Measurements from ENCODE around the gene RPS19. TPM values are rescaled to one million over a fixed set of nuclear protein-coding genes. Genes with fewer than 3 reads are reported as not detected.

The RPS19 gene
- total RNA-seq, 1 experiment from 2014 or later, result 2,593 TPM

GRCh38 chr19:41910992-41911888 is 51.2 kb downstream of the RPS19 start:
- TSS peak; percentile 26 for BruUV-seq (replicated peaks)

GRCh38 chr19:41911889-41912731 is 52.1 kb downstream of the RPS19 start:
- H4K20me1 ChIP-seq (ENCODE audit: insufficient read depth), result no peaks in the 10 kb centered on the region
- H3K9me2 ChIP-seq (ENCODE audit: insufficient read depth), result no peaks in the 10 kb centered on the region
- no peaks in the 10 kb centered on the region for H3K36me3 ChIP-seq (ENCODE audit: low read depth)
- H2AFZ ChIP-seq, result no peak overlapping the region
- H3K27me3 ChIP-seq (ENCODE audit: insufficient read depth, low read depth), result peaks cover 39% of the 10 kb centered on the region
- no peak overlapping the region for H3K4me2 ChIP-seq
- H3K4me1 ChIP-seq (replicated peaks; ENCODE audit: insufficient read depth), result no peaks in the 10 kb centered on the region
- intact Hi-C loops (cut with micrococcal nuclease; ENCODE audit: unreplicated experiment), result no loop called here
- no peak for DNase-seq
- ChIA-PET POLR2A (ENCODE audit: unreplicated experiment) (interaction anchor here (0.7 kb wide), 1 partner anchor 34 kb away, joined by 7 read pairs; no protein-coding TSS in a partner anchor), CTCF (no interaction called here)
- TF ChIP-seq EZH2 (IDR thresholded peaks at IDR 0.05; ENCODE audit: low read depth) (no peak), CTCF (conservative IDR thresholded peaks at IDR 0.05) (no peak)
- H3K9me3 ChIP-seq (ENCODE audit: insufficient read depth, low read depth), result no peaks in the 10 kb centered on the region
- no TSS peak for BruUV-seq (replicated peaks)
- no peak overlapping the region for H3K27ac ChIP-seq
- H3K79me2 ChIP-seq (ENCODE audit: low read depth), result no peaks in the 10 kb centered on the region
- no peak overlapping the region for H3K4me3 ChIP-seq
- peaks cover 15% of the 10 kb centered on the region; the same call in 1 of the 2 replicates for H3F3A ChIP-seq (ENCODE audit: insufficient read depth, low read depth)

More at GRCh38 chr19:41910992-41911888, 51.2 kb downstream of the RPS19 start:
- no peak for DNase-seq
- no peaks in the 10 kb centered on the region for H3K9me2 ChIP-seq (ENCODE audit: insufficient read depth)
- H4K20me1 ChIP-seq (ENCODE audit: insufficient read depth), result 0 out of 2 replicates have a peak, but pooled peaks cover 3% of the 10 kb centered on the region
- no peak overlapping the region for H2AFZ ChIP-seq
- H3F3A ChIP-seq (ENCODE audit: insufficient read depth, low read depth), result peaks cover 15% of the 10 kb centered on the region; the same call in 1 of the 2 replicates
- ChIA-PET CTCF (no interaction called here), POLR2A (ENCODE audit: unreplicated experiment) (interaction anchor here (0.7 kb wide), 1 partner anchor 33 kb away, joined by 7 read pairs; no protein-coding TSS in a partner anchor)
- no peaks in the 10 kb centered on the region for H3K4me1 ChIP-seq (replicated peaks; ENCODE audit: insufficient read depth)
- H3K4me3 ChIP-seq, result no peak overlapping the region
- H3K36me3 ChIP-seq (ENCODE audit: low read depth), result no peaks in the 10 kb centered on the region
- no peaks in the 10 kb centered on the region for H3K9me3 ChIP-seq (ENCODE audit: insufficient read depth, low read depth)
- H3K4me2 ChIP-seq, result no peak overlapping the region
- H3K27ac ChIP-seq, result no peak overlapping the region
- peaks cover 33% of the 10 kb centered on the region for H3K27me3 ChIP-seq (ENCODE audit: insufficient read depth, low read depth)
- TF ChIP-seq CTCF (conservative IDR thresholded peaks at IDR 0.05), result no peak
- TF ChIP-seq EZH2 (IDR thresholded peaks at IDR 0.05; ENCODE audit: low read depth), result no peak
- intact Hi-C loops (cut with micrococcal nuclease; ENCODE audit: unreplicated experiment), result no loop called here
- H3K79me2 ChIP-seq (ENCODE audit: low read depth), result no peaks in the 10 kb centered on the region

- ChIA-PET POLR2A (ENCODE audit: unreplicated experiment) (no interaction called here), CTCF (no interaction called here)
- DNase-seq, result no peak
- Histone ChIP-seq H3K79me2 (ENCODE audit: low read depth) (no peaks in the 10 kb centered on the region), H3K4me1 (replicated peaks; ENCODE audit: insufficient read depth) (no peaks in the 10 kb centered on the region), H2AFZ (no peak overlapping the region), H3K36me3 (ENCODE audit: low read depth) (no peaks in the 10 kb centered on the region), H3K4me2 (no peak overlapping the region), H3K9me2 (ENCODE audit: insufficient read depth) (no peaks in the 10 kb centered on the region), H3F3A (ENCODE audit: insufficient read depth, low read depth) (peaks cover 15% of the 10 kb centered on the region; the same call in 1 of the 2 replicates), H3K27ac (no peak overlapping the region), H3K4me3 (no peak overlapping the region), H3K9me3 (ENCODE audit: insufficient read depth, low read depth) (no peaks in the 10 kb centered on the region), H4K20me1 (ENCODE audit: insufficient read depth) (no peaks in the 10 kb centered on the region), H3K27me3 (ENCODE audit: insufficient read depth, low read depth) (peaks cover 39% of the 10 kb centered on the region)
- no TSS peak for BruUV-seq (replicated peaks)
- TF ChIP-seq EZH2 (IDR thresholded peaks at IDR 0.05; ENCODE audit: low read depth) (no peak), CTCF (conservative IDR thresholded peaks at IDR 0.05) (no peak)
- intact Hi-C loops (cut with micrococcal nuclease; ENCODE audit: unreplicated experiment), result no loop called here
Measured at GRCh38 chr19:41912899-41913537, 53.0 kb downstream of the RPS19 start.

All from PC-9 (cell line).